Chondrocyte (in vitro differentiated cells): ENCODE results near the gene ZNF423. TPM values are rescaled to one million over a fixed set of nuclear protein-coding genes. Genes with fewer than 3 reads are reported as not detected.
A peak's percentile ranks its signal among the peaks of the same experiment; 100 is the strongest.

ENCODE experiments used
- DNase-seq: peaks from one replicate; pipeline ENCODE4 v3.0.0; 2021; ENCODE audit warnings: mixed read lengths, low spot score
- H3K27ac Mint-ChIP-seq: one replicate; pipeline ENCODE4 v1.8.0; 2021; ENCODE audit warnings: mild to moderate bottlenecking, moderate library complexity, mixed read lengths; ENCODE audit not compliant: unreplicated experiment
- H3K27me3 Mint-ChIP-seq: 2 replicates; pipeline ENCODE4 v1.8.0; 2021; ENCODE audit warnings: low read depth, mixed read lengths
- H3K36me3 Mint-ChIP-seq: 2 replicates; pipeline ENCODE4 v1.8.0; 2021; ENCODE audit warnings: low read depth, mixed read lengths
- H3K4me1 Mint-ChIP-seq: 2 replicates; pipeline ENCODE4 v1.8.0; 2021; ENCODE audit warnings: low read depth, mild to moderate bottlenecking, mixed read lengths
- H3K4me3 Mint-ChIP-seq: one replicate; pipeline ENCODE4 v1.8.0; 2021; ENCODE audit warnings: mild to moderate bottlenecking, moderate library complexity, mixed read lengths; ENCODE audit not compliant: unreplicated experiment
- H3K9me3 Mint-ChIP-seq: 2 replicates; pipeline ENCODE4 v1.8.0; 2021; ENCODE audit warnings: low read depth, mixed read lengths
- CTCF ChIP-seq: fragments of 200-600 bp; sonication (generic); IDR thresholded peaks from 2 replicates; pipeline ENCODE4 v1.5.0; 2021; ENCODE audit warnings: antibody characterized with exemption, mild to moderate bottlenecking, moderate library complexity
- total RNA-seq: library from RNA; stranded (reverse); gene quantifications from 3 replicates; pipeline ENCODE4 v1.2.1, GENCODE V29; 2021

ZNF423 gene
- total RNA-seq, 1 donor from 2014 or later = 4.7 TPM

GRCh38 chr16:49833796-49834530 is 21.9 kb downstream of the ZNF423 start:
- Mint-ChIP-seq H3K27ac (peak overlapping the region; percentile 22), H3K36me3 (no peaks in the 10 kb centered on the region)

GRCh38 chr16:49833085-49833484 is 22.8 kb downstream of the ZNF423 start:
- H3K36me3 Mint-ChIP-seq = no peaks in the 10 kb centered on the region
- peak overlapping the region; percentile 4 for H3K27ac Mint-ChIP-seq
- H3K9me3 Mint-ChIP-seq = no peaks in the 10 kb centered on the region
- H3K27me3 Mint-ChIP-seq = peaks cover 7% of the 10 kb centered on the region
- no peak for DNase-seq
- no peak for TF ChIP-seq CTCF
- H3K4me3 Mint-ChIP-seq = no peak overlapping the region
- H3K4me1 Mint-ChIP-seq = peaks cover 56% of the 10 kb centered on the region

More at GRCh38 chr16:49833796-49834530, 21.9 kb downstream of the ZNF423 start:
- Mint-ChIP-seq H3K4me3 (no peak overlapping the region), H3K27me3 (peaks cover 7% of the 10 kb centered on the region), H3K9me3 (no peaks in the 10 kb centered on the region), H3K4me1 (peaks cover 47% of the 10 kb centered on the region)
- DNase-seq = no peak
- no peak for TF ChIP-seq CTCF

- Mint-ChIP-seq H3K27me3 (no peaks in the 10 kb centered on the region), H3K27ac (no peak overlapping the region), H3K4me3 (no peak overlapping the region), H3K4me1 (peaks cover 60% of the 10 kb centered on the region), H3K36me3 (no peaks in the 10 kb centered on the region), H3K9me3 (no peaks in the 10 kb centered on the region)
- no peak for TF ChIP-seq CTCF
- DNase-seq = no peak
Measured at GRCh38 chr16:49832177-49832576, 23.7 kb downstream of the ZNF423 start.

GRCh38 chr16:49830873-49831272 is 25.0 kb downstream of the ZNF423 start:
- Mint-ChIP-seq H3K4me1 (peaks cover 52% of the 10 kb centered on the region), H3K9me3 (no peaks in the 10 kb centered on the region), H3K27ac (no peak overlapping the region), H3K4me3 (no peak overlapping the region), H3K27me3 (no peaks in the 10 kb centered on the region), H3K36me3 (no peaks in the 10 kb centered on the region)
- no peak for DNase-seq
- no peak for TF ChIP-seq CTCF

- Mint-ChIP-seq H3K4me1 (peaks cover 46% of the 10 kb centered on the region), H3K27me3 (no peaks in the 10 kb centered on the region), H3K4me3 (no peak overlapping the region), H3K27ac (peak overlapping the region; percentile 85), H3K36me3 (no peaks in the 10 kb centered on the region), H3K9me3 (no peaks in the 10 kb centered on the region)
- no peak for DNase-seq
- TF ChIP-seq CTCF = no peak
Measured at GRCh38 chr16:49828533-49829267, 27.2 kb downstream of the ZNF423 start.
